GM23338 (cell line): Measurements from ENCODE around the gene ZNF592. TPM values are rescaled to one million over a fixed set of nuclear protein-coding genes. Genes with fewer than 3 reads are reported as not detected.

Experiments used
- ATAC-seq: fragments of 200-7000 bp; cut with Tn5 transposase; 3 replicates; pipeline ENCODE4 v1.9.1; 2020
- DNase-seq: peaks from one replicate; pipeline ENCODE4 v3.0.0-alpha.2; 2015; ENCODE audit warnings: low spot score
- H2AFZ ChIP-seq: fragments of 200-600 bp; sonication (generic); 2 replicates; pipeline ENCODE4 v1.8.0; 2016; ENCODE audit warnings: antibody characterized with exemption, mild to moderate bottlenecking, moderate library complexity
- H3F3A ChIP-seq: fragments of 200-600 bp; sonication (generic); replicated peaks from 2 replicates; pipeline ENCODE4 v1.8.0; 2017; ENCODE audit warnings: antibody characterized with exemption, mixed run types, low read depth
- H3K27ac ChIP-seq: fragments of 200-600 bp; sonication (generic); 2 replicates; pipeline ENCODE4 v1.6.1; 2016; ENCODE audit warnings: low read depth
- H3K27me3 ChIP-seq: fragments of 200-600 bp; sonication (generic); 2 replicates; pipeline ENCODE4 v1.8.0; 2016; ENCODE audit warnings: mild to moderate bottlenecking, mixed run types, moderate library complexity; ENCODE audit not compliant: insufficient read depth
- H3K36me3 ChIP-seq: fragments of 200-600 bp; sonication (generic); 2 replicates; pipeline ENCODE4 v1.8.0; 2016; ENCODE audit warnings: mild to moderate bottlenecking; ENCODE audit not compliant: insufficient read depth
- H3K4me1 ChIP-seq: fragments of 200-600 bp; sonication (generic); 2 replicates; pipeline ENCODE4 v1.8.0; 2016; ENCODE audit warnings: mild to moderate bottlenecking, moderate library complexity; ENCODE audit not compliant: insufficient read depth
- H3K4me2 ChIP-seq: fragments of 200-600 bp; sonication (generic); 2 replicates; pipeline ENCODE4 v1.7.1; 2017; ENCODE audit warnings: mixed run types
- H3K4me3 ChIP-seq: fragments of 200-600 bp; sonication (generic); 2 replicates; pipeline ENCODE4 v1.6.1; 2016; ENCODE audit warnings: mixed run types
- H3K79me2 ChIP-seq: fragments of 200-600 bp; sonication (generic); replicated peaks from 2 replicates; pipeline ENCODE4 v1.8.0; 2017; ENCODE audit warnings: mild to moderate bottlenecking; ENCODE audit not compliant: insufficient read depth
- H3K9me2 ChIP-seq: fragments of 200-600 bp; sonication (generic); 2 replicates; pipeline ENCODE4 v1.8.0; 2017; ENCODE audit not compliant: insufficient read depth
- H4K20me1 ChIP-seq: fragments of 200-600 bp; sonication (generic); replicated peaks from 2 replicates; pipeline ENCODE4 v1.8.0; 2017; ENCODE audit warnings: mild to moderate bottlenecking; ENCODE audit not compliant: insufficient read depth
- H3K27ac Mint-ChIP-seq: 2 replicates; pipeline ENCODE4 v1.8.0; 2020; ENCODE audit warnings: inconsistent platforms, mild to moderate bottlenecking, moderate library complexity, mixed read lengths
- H3K27me3 Mint-ChIP-seq: 3 replicates; pipeline ENCODE4 v1.8.0; 2022; ENCODE audit warnings: low read depth, mild to moderate bottlenecking, moderate library complexity, mixed read lengths, inconsistent platforms; ENCODE audit not compliant: insufficient read depth, poor library complexity
- H3K36me3 Mint-ChIP-seq: 3 replicates; pipeline ENCODE4 v1.8.0; 2021; ENCODE audit warnings: low read depth, mild to moderate bottlenecking, inconsistent platforms, moderate library complexity, mixed read lengths
- H3K4me1 Mint-ChIP-seq: 3 replicates; pipeline ENCODE4 v1.8.0; 2020; ENCODE audit warnings: mild to moderate bottlenecking, inconsistent platforms, mixed read lengths
- H3K4me3 Mint-ChIP-seq: 3 replicates; pipeline ENCODE4 v1.8.0; 2021; ENCODE audit warnings: moderate library complexity, mild to moderate bottlenecking, inconsistent platforms, mixed read lengths
- H3K9me3 Mint-ChIP-seq: 3 replicates; pipeline ENCODE4 v1.8.0; 2020; ENCODE audit warnings: moderate library complexity, mild to moderate bottlenecking, inconsistent platforms, mixed read lengths
- CREB1 ChIP-seq: fragments of 250-450 bp; sonication (Bioruptor Pico); IDR thresholded peaks from 2 replicates; pipeline ENCODE4 v1.5.0; 2020; ENCODE audit warnings: low read depth, mild to moderate bottlenecking, moderate library complexity
- ETS1 ChIP-seq: IDR thresholded peaks from 2 replicates; pipeline ENCODE4 v1.6.1; 2016; ENCODE audit warnings: antibody characterized with exemption
- EZH2 ChIP-seq: fragments of 200-600 bp; sonication (generic); IDR thresholded peaks from one replicate; pipeline ENCODE4 v1.8.0; 2017; ENCODE audit warnings: antibody characterized with exemption, mild to moderate bottlenecking, low read depth; ENCODE audit not compliant: unreplicated experiment
- EZH2phosphoT487 ChIP-seq: fragments of 200-600 bp; sonication (generic); IDR thresholded peaks from one replicate; pipeline ENCODE4 v1.8.1; 2018; ENCODE audit warnings: antibody characterized with exemption; ENCODE audit not compliant: unreplicated experiment
- JUNB ChIP-seq: IDR thresholded peaks from one replicate; pipeline ENCODE4 v1.6.1; 2016; ENCODE audit warnings: antibody characterized with exemption; ENCODE audit not compliant: unreplicated experiment
- NANOG ChIP-seq: IDR thresholded peaks from 2 replicates; pipeline ENCODE4 v1.6.1; 2016; ENCODE audit warnings: antibody characterized with exemption, borderline replicate concordance
- POLR2AphosphoS5 ChIP-seq: IDR thresholded peaks from 2 replicates; pipeline ENCODE4 v1.6.1; 2016; ENCODE audit warnings: antibody characterized with exemption, low read depth
- STAT1 ChIP-seq: IDR thresholded peaks from one replicate; pipeline ENCODE4 v1.6.1; 2016; ENCODE audit warnings: antibody characterized with exemption; ENCODE audit not compliant: unreplicated experiment
- ZNF114 ChIP-seq: fragments of 250-450 bp; sonication (Bioruptor Pico); IDR thresholded peaks from 2 replicates; pipeline ENCODE4 v1.5.0; 2020; ENCODE audit warnings: mild to moderate bottlenecking, moderate library complexity
- ZNF331 ChIP-seq: fragments of 250-450 bp; sonication (Bioruptor Pico); IDR thresholded peaks from 2 replicates; pipeline ENCODE4 v1.5.0; 2020; ENCODE audit warnings: low read depth, mild to moderate bottlenecking, moderate library complexity
- ZNF462 ChIP-seq: fragments of 250-450 bp; sonication (Bioruptor Pico); IDR thresholded peaks from 2 replicates; pipeline ENCODE4 v1.5.0; 2020; ENCODE audit warnings: mild to moderate bottlenecking, moderate library complexity
- polyA plus RNA-seq: library from polyadenylated mRNA; unstranded; fragments of >200 nt; fragmentation: Nextera tagmentation; extraction: Ambion mirVana; gene quantifications from 2 replicates; pipeline ENCODE4 v1.2.1, GENCODE V29; 2016
- total RNA-seq: library from RNA; depleted of rRNA; stranded (reverse); fragments of >200 nt; shearing (Covaris generic); gene quantifications from 2 replicates; pipeline ENCODE4 v1.2.3, GENCODE V29; 2014
- TF ChIP-seq, protein P1 (sequence below), 2 experiments: fragments of 200-600 bp in 1 of 2; sonication (generic) in 1 of 2; conservative IDR thresholded peaks; 2 replicates each; pipeline versions ENCODE4 v1.5.1 to v1.6.1; 2016 to 2017; ENCODE audit warnings: antibody characterized with exemption in 2 of 2, low read depth in 2 of 2, mild to moderate bottlenecking in 2 of 2, moderate library complexity in 1 of 2
- TF ChIP-seq, protein P2 (sequence below): IDR thresholded peaks from one replicate; pipeline ENCODE4 v1.6.1; 2018; ENCODE audit warnings: antibody characterized with exemption; ENCODE audit not compliant: unreplicated experiment

The ZNF592 gene
- total and polyA plus RNA-seq, 2 experiments from 2014 or later, result 4.4 to 21.4 TPM

- Mint-ChIP-seq H3K4me3 (no peak overlapping the region), H3K27me3 (peaks cover 5% of the 10 kb centered on the region), H3K36me3 (no peaks in the 10 kb centered on the region; the same call in 2 of the 3 replicates), H3K4me1 (no peaks in the 10 kb centered on the region), H3K27ac (no peak overlapping the region), H3K9me3 (no peaks in the 10 kb centered on the region)
- Histone ChIP-seq H4K20me1 (peaks cover 71% of the 10 kb centered on the region), H3K36me3 (no peaks in the 10 kb centered on the region), H3K27me3 (no peaks in the 10 kb centered on the region), H3K27ac (no peak overlapping the region), H3K4me2 (no peak overlapping the region), H3K79me2 (peaks cover 100% of the 10 kb centered on the region), H3F3A (no peaks in the 10 kb centered on the region), H3K4me1 (no peaks in the 10 kb centered on the region), H2AFZ (no peak overlapping the region), H3K9me2 (no peaks in the 10 kb centered on the region), H3K4me3 (no peak overlapping the region)
- no peak for DNase-seq
- TF ChIP-seq JUNB, result no peak
- TF ChIP-seq ZNF462, result no peak
- TF ChIP-seq EZH2, result no peak
- no peak for TF ChIP-seq ZNF114
- TF ChIP-seq EZH2phosphoT487, result no peak
- TF ChIP-seq ZNF331, result no peak
- no peak for TF ChIP-seq NANOG
- no peak for TF ChIP-seq POLR2AphosphoS5
- TF ChIP-seq, protein P1, sequence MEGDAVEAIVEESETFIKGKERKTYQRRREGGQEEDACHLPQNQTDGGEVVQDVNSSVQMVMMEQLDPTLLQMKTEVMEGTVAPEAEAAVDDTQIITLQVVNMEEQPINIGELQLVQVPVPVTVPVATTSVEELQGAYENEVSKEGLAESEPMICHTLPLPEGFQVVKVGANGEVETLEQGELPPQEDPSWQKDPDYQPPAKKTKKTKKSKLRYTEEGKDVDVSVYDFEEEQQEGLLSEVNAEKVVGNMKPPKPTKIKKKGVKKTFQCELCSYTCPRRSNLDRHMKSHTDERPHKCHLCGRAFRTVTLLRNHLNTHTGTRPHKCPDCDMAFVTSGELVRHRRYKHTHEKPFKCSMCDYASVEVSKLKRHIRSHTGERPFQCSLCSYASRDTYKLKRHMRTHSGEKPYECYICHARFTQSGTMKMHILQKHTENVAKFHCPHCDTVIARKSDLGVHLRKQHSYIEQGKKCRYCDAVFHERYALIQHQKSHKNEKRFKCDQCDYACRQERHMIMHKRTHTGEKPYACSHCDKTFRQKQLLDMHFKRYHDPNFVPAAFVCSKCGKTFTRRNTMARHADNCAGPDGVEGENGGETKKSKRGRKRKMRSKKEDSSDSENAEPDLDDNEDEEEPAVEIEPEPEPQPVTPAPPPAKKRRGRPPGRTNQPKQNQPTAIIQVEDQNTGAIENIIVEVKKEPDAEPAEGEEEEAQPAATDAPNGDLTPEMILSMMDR (conservative IDR thresholded peaks at IDR 0.05; ENCODE audit: low read depth in 2 of 2), result no peak
- TF ChIP-seq, protein P2, sequence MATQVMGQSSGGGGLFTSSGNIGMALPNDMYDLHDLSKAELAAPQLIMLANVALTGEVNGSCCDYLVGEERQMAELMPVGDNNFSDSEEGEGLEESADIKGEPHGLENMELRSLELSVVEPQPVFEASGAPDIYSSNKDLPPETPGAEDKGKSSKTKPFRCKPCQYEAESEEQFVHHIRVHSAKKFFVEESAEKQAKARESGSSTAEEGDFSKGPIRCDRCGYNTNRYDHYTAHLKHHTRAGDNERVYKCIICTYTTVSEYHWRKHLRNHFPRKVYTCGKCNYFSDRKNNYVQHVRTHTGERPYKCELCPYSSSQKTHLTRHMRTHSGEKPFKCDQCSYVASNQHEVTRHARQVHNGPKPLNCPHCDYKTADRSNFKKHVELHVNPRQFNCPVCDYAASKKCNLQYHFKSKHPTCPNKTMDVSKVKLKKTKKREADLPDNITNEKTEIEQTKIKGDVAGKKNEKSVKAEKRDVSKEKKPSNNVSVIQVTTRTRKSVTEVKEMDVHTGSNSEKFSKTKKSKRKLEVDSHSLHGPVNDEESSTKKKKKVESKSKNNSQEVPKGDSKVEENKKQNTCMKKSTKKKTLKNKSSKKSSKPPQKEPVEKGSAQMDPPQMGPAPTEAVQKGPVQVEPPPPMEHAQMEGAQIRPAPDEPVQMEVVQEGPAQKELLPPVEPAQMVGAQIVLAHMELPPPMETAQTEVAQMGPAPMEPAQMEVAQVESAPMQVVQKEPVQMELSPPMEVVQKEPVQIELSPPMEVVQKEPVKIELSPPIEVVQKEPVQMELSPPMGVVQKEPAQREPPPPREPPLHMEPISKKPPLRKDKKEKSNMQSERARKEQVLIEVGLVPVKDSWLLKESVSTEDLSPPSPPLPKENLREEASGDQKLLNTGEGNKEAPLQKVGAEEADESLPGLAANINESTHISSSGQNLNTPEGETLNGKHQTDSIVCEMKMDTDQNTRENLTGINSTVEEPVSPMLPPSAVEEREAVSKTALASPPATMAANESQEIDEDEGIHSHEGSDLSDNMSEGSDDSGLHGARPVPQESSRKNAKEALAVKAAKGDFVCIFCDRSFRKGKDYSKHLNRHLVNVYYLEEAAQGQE, result no peak
- TF ChIP-seq ETS1, result no peak
- TF ChIP-seq STAT1, result no peak
- no peak for TF ChIP-seq CREB1 (CRISPR knock-in tag)
- ATAC-seq, result no peak
Observed at GRCh38 chr15:84702961-84703482, 45.4 kb upstream of the ZNF592 start.
